GM18505 (cell line): ENCODE data around the gene GPR171.

Experiments used
- ATAC-seq: cut with Tn5 transposase; IDR thresholded peaks from one replicate; pipeline ENCODE4 v1.9.1; 2021; ENCODE audit not compliant: unreplicated experiment
- POLR2A ChIP-seq: IDR thresholded peaks from 4 replicates; pipeline ENCODE4 v1.6.1; 2011; ENCODE audit warnings: borderline replicate concordance; ENCODE audit not compliant: insufficient read depth, insufficient read length; ENCODE audit errors: extremely low read depth

Gene GPR171

DNA sequence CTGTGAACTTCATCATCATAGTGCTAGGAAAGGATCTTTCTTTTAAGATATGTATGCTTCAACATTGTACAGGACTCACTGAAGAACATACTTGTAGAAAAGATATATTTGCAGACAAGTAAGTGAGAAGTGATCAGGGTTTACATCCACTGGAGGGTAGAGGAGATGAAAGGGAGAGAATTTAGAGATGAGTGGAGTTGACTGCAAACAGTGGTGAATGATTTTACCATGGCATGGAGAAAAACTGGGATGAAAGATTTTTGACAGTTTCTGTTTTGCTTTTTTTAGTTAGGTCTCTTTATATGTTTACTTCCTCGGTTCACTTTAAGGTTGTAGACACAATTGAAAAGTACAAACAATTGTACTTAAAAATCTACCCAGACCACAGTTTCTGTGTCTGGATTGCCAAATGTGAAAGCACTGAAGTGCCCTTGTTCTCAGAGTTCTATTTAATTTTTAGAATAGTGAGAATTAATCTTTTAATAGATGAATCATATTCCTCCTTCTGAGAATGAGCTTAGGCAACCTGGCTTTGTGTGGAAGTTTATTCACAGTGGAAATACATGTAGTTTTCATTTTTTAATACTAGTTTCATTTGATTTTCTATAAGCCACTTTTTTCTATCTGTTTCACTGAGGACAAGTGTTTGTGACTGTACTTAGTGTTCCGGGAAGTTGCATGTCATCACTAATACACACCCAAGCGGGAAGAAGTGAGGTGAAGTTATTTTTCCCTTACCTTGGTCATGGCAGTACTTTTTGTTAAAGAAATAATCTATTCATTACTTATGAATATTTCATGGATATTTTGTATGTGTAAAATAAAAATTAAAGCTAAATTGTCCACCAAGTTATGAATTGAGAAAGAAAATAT is 1.8 kb upstream of the GPR171 start:
- ATAC-seq = no peak
- no peak for TF ChIP-seq POLR2A

DNA sequence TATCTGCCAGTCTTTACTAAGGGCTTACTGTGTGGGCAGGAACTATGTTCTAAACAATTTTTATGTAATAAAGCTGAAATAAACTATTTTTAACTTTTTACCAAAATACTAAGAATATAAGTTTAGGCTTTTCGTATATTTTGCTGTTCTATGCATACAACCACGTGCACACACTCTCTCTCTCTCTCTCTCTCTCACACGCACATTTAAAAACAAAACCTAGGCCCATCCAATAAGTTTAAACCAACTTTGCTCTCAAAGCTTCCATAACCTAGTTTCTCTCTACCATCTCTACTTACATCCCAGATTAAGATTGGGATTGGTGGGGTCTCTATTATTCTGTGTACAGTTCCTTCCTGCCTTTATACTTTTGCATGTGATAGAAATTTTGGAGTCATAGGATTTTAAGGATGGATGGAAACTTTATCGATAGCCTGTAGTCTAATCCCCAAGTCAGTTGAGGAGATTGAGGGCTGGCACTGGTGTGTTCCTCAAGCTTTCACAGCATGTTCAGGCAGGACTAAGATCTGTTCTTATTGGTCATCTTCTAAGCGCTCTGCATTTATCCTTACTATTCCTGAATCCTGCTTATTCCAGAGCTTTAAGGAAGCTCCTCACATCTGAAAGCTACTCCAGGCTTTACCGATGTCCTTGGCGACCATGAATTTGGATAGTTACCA is 1.8 kb downstream of the GPR171 start:
- TF ChIP-seq POLR2A = no peak

DNA sequence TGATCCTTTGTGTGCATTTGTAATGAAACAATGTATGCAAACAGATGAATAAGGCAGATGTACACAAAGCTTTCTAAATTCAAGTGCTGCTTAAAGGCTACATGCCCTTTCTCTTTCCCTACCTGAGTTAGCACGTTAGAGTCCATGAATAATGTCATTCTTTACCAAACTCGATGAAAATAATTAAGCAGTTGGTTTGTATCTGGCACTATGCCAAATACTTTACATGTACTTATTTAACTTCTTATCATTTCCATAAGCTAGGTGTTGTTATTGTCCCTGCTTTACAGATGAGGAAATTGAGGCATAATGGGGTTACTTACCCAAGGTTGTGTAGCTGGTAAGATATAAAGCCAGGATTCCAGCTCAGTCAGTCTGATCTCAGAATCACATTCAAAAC is 2.4 kb downstream of the GPR171 start:
- no peak for ATAC-seq
- no peak for TF ChIP-seq POLR2A

More for the DNA sequence above, 1.8 kb downstream of the GPR171 start:
- ATAC-seq = no peak

DNA sequence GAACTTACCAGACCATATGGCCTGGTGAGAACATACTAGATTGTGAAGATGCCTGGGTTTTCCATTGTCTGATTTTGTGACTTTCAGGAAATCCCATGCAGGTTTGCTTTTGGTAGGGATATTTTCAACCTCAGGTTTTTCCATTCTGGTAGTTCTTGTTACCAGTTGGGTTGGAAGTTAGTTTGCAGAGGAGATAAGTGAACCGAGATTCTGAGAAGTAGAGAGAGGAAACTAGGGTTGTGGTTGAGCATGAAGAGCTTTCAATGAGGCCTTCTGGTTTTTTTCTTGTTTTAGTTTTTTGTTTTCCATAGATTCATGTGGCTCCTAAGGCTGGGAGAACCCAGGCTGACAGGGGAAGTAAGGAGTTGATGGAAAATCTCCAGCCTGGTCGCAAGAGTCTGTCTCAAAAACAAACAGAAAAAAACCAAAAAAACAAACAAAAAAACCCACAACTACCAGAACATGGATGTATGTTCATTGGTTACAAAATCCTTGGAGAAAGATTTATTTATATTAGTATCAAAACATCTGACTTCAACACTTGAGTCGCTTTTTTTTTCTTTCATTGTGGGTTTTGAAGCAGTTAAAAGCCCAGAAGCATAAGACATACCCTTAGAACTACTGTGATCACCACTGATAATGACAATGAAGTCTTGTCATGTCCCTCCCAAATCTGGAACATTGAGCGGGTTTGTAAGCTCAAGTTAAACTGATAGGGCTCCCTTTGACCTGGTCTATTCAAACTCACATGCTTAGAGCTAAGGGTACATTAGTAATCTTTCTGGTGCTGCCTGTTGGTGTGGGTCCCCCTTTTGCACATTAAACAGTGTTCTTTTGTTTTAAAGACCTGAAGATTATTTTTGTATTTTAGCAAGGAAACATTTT is 3.2 kb downstream of the GPR171 start:
- TF ChIP-seq POLR2A = no peak
- no peak for ATAC-seq

DNA sequence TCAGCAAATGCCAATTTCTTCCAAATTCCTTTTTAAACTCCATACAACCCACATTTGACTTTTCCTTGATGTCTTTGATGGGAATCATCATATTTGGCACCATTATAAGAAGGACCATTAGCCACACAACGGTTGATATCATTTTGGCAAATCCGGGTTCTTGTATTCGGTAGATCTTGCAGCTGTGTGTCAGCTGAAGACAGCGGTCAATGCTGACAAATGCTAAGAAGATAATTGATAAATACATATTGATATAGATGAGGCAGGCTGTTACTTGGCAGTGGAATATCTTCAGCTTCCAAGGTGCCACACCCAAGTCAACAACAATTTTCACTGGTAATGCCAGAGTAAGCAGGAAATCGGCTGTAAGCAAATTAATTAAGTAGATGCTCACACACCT is 4.2 kb downstream of the GPR171 start:
- no peak for TF ChIP-seq POLR2A
- no peak for ATAC-seq

DNA sequence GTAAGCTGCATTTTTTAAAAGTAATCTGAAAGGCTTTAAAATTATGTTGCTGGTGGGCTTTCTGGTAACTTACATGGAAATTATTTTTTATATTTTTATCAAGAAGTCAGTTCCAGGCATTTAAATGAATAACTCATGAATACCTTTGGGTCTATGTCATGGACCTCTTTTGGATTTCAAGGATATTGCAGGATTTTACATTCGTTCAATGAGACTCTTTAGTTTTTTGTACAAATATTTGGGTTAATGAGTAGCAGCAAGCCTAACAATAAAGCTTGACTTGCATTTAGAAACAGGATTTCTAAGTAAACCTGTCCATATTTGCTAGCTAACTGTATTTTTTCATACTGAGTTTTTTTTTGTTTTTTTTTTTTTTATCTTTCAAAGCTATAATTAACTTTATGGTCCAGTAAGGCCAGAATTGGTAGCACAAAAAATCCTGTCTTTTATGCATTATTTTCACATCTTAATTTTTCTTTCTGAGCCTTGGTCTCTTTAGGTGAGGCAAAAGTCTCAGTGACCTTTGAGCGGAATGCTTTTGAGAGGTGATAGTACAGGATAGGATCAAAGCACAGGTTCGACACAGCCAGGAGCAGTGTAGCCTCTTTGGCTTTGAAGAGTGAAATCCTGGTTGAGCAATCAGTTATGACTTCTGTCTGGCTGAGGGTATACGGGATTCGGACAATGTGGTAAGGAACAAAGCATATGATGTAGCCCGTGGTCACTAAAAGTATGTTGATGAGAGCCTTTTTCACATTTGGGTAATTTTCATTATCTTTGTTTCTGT is 4.8 kb downstream of the GPR171 start:
- no peak for TF ChIP-seq POLR2A
- ATAC-seq = no peak

DNA sequence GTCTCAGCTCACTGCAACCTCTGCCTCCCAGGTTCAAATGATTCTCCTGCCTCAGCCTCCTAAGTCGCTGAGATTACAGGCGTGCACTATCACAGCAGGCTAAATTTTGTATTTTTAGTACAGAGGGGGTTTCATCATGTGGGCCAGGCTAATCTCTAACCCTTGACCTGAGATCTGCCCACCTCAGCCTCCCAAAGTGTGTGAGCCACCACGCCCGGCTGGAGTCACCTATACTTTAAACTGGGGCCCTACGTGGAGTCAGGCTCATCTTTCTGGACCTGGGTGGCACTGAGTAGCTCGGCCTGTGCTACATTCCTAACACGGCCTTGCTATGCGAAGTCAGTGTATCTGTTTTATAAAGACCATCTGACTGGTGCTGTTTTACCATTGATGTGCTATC is 5.8 kb downstream of the GPR171 start:
- ATAC-seq = no peak
- TF ChIP-seq POLR2A = no peak

DNA sequence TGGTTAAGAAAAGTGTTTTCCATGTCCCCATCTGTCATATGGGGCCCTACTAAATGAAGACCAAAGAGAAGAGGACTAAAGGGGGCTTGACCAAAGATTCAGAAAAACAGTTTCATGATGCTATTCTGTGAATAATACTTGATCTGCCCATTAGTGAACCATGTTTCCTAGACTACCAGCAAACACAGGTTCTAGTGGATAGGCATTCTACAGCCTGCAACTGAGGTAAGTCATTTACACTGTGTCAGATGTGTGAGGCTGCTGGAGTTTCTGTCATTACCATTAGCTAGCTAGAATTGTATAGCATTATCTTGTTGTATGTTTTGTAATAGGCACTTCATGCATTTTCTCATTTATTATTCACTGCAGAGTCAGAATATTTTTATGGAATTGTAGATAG is 6.6 kb downstream of the GPR171 start:
- no peak for TF ChIP-seq POLR2A
- ATAC-seq = no peak

DNA sequence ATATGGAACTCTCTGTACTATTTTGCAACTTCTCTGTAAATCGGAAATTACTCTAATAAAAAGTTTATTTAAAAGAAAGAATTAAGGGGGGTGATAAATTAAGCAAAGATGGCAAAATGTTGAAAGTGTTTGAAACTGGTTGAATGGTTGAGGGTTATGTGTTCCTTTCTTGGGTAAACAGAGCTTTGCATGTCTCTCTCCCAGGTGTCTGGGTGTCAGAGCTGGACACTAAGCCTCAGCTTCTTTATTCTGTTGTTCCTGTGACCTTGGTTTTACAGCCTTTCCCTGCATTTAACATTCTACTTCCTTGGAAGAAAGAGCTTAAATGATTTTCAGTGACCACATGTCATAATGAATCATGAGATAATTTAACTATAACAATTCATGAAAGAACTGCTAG is 7.2 kb downstream of the GPR171 start:
- no peak for TF ChIP-seq POLR2A
- ATAC-seq = no peak

DNA sequence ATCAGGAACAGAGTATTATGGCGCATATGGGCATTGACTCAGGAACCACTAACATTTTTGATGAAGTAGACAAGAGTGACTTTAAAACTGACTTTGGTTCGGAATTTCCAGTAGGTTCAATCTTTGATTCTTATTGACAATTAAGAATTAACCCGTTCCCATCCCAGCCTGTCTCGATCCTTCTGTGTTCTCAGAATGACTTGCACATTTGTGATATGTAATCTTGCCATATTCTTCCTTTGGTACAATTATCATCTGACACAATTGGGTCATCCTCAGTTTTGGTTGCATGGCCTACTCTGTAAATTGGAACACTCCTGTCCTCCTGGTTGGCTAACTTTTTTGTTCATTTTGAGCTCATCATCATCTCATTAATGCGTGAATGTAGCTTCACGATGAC is 10.5 kb downstream of the GPR171 start:
- ATAC-seq = no peak

DNA sequence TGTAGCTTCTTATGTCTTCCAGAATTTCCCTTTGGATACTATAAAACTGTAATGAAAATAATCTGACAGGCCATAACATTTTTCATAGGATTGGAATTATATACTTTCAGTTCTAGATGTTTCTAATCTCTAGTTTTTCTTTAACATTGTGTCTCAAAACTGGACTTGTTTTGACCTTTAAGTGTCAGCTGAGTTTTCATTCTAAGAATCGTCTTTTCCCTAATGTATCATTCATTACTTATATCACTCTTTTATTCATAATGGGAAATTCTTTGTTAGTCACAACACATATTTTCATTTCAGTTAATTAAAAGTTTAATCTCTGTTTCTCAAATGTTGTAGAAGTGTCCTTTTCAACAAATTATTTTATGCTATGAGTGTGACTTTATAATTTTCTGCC is 11.9 kb downstream of the GPR171 start:
- TF ChIP-seq POLR2A = no peak
- no peak for ATAC-seq

More for the DNA sequence above, 10.5 kb downstream of the GPR171 start:
- no peak for TF ChIP-seq POLR2A

DNA sequence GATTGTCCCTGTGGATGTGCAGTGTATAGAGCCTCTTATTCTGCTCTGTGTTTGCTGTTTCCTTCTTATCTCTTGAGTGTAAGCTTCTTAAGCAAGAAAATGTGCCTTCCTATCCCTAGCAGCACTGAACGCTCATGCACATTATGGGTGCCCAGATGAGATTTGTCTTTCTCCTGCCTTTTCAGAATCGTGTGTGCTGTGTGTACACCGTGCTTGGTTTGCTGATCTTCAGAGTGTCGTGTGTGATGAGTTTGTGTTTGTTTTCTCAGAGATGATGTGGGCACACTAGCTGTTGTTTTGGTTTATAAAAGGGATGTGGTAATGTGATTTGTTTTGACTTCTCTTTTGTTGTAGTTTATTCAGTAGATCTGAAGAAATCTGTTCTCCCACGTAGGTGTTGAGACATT is 19.7 kb downstream of the GPR171 start:
- ATAC-seq = no peak
- TF ChIP-seq POLR2A = no peak
